GM18498 (cell line): ENCODE results near the gene OR2A14.
"Not testable (repeated sequence)": the region's sequence is repeated elsewhere in the genome, so short reads cannot be mapped to it uniquely, and the experiment has no call there.

Experiments used
- ATAC-seq: cut with Tn5 transposase; IDR thresholded peaks from one replicate; pipeline ENCODE4 v1.9.1; 2021; ENCODE audit warnings: mild to moderate bottlenecking, moderate library complexity; ENCODE audit not compliant: unreplicated experiment

Gene OR2A14

DNA sequence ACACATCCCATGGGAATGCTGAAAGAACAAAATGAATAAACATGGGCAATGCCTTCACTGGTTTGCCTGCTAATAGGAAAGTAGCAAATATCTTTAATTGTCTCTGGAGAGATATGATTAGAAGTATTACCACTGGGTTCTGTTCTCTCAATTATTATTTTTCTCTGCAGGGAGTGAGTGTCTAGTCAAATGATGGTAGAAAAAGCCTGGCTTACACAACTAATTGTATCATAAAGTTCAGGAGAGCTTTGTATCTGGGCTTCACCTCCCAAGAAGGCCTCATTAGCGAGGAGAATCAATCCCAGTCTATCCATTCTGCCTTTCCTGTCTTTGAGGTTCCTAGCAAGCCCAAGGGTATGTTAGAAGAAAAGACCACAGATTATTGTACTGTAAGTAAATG is at the start of gene OR2A14:
Gene OR2A14 (plus strand): TSS at position 301 of the 400 bp plus-strand sequence. CDS start 5,937 bp downstream, outside the sequence.
- no peak for ATAC-seq

DNA sequence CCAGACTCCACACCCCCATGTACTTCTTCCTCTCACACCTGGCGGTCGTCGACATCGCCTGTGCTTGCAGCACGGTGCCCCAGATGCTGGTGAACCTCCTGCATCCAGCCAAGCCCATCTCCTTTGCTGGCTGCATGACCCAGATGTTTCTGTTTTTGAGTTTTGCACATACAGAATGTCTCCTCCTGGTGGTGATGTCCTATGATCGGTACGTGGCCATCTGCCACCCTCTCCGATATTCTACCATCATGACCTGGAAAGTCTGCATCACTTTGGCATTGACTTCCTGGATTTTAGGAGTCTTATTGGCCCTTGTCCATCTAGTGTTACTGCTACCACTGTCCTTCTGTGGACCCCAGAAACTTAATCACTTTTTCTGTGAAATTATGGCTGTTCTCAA is 48.6 kb upstream of the OR2A14 start:
- ATAC-seq, result no peak

DNA sequence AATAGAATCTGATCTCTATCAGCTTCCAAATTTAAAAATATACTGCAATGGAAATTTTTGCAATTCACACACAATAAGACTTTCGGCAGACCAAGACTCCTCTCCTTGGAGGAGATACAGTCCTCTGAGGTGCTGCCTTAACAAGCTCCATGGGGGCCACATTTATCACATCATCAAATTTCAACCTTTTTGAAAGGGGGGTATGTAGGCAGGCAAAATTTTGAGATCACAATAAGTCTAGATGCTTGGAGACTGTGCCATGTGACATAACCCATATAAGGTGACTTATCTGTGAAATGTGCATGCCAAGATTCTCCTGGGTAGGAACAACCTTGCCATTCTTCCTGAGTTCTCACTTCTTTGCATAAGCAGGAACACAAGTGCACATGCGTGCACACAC is 37.0 kb upstream of the OR2A14 start, which contains the start of gene OR2A12:
Gene OR2A12 (plus strand): TSS at position 301 of the 400 bp plus-strand sequence. CDS start 8,830 bp downstream, outside the sequence.
- no peak for ATAC-seq

GRCh38 chr7:144086730-144087129 is 36.2 kb upstream of the OR2A14 start:
- ATAC-seq, result no peak

GRCh38 chr7:144087230-144087629 is 35.7 kb upstream of the OR2A14 start:
- no peak for ATAC-seq

DNA sequence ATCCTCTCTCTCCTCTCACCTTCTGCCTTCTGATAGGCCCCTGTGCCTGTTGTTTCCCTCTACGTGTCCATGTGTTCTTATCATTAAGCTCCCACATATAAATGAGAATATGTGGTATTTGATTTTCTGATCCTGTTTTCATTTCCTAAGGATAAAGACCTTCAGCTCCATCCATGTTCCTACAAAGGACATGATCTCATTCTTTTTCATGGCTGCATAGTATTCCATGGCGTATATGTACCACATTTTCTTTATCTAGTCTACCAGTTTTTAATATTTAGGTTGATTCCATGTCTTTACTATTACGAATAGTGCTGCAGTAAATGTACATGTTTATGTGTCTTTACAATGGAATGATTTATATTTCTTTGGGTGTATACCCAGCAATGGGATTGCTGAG is 32.3 kb upstream of the OR2A14 start:
- ATAC-seq, result no peak

- no peak for ATAC-seq
Measured at GRCh38 chr7:144098776-144099175, 24.2 kb upstream of the OR2A14 start.

- ATAC-seq, result no peak
Measured at GRCh38 chr7:144100607-144101006, 22.4 kb upstream of the OR2A14 start.

DNA sequence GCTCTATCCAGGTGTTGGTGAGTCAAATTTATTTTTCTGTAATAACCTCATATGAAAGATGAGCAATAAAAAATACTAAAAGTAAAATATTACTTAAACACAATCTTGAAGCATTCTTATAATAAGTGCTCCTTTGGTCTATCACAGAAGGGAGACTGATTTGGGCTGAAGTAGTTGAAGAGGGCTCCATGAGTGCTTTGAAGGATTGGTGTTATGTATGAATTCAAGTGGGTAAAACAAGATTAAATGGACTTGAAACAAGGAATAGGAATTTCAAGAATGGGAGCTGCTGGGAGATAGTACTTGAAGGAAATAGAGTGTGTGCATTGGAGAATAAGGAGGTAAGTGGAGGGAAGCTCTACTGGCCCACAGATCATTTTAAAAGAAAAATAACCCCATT is 20.9 kb upstream of the OR2A14 start:
- no peak for ATAC-seq

DNA sequence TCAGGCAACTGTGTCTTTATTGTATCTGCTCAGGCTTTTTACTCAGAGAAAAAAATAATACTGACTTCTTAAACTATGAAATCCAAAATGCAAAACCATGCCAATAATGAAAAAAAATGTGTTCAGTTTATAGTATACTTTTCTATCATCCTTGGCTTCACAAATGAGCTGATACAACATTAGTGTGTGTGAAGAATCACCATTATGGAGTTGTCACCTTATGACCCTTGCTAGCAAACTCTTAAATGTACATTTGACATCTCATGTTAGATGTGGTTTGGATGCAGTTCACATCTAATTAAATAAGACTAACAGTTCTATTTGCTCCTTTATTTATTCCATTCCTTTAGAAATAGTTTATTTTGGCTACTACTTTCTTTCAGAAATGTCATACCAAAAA is 17.8 kb upstream of the OR2A14 start:
- ATAC-seq, result no peak

DNA sequence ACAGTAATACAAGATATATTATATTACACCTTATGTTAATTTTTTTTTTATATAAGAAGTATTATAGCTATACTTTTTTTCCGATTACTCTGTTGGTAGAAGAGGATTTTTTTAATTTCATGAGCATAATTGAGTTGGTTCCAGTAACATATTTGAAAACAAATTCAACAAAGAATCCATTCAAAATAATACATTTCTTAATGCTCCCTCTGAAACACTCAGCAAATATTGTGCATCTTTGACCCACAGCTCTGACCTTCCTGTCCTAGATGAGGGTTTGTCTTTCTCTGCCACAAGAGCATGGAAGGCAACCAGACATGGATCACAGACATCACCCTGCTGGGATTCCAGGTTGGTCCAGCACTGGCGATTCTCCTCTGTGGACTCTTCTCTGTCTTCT is 13.7 kb upstream of the OR2A14 start, which contains the start of gene OR2A2:
Gene OR2A2 (plus strand): TSS at position 301 of the 400 bp plus-strand sequence. CDS start 0 bp downstream, at position 301.
- no peak for ATAC-seq

- no peak for ATAC-seq
Measured at GRCh38 chr7:144110272-144110671, 12.7 kb upstream of the OR2A14 start.

DNA sequence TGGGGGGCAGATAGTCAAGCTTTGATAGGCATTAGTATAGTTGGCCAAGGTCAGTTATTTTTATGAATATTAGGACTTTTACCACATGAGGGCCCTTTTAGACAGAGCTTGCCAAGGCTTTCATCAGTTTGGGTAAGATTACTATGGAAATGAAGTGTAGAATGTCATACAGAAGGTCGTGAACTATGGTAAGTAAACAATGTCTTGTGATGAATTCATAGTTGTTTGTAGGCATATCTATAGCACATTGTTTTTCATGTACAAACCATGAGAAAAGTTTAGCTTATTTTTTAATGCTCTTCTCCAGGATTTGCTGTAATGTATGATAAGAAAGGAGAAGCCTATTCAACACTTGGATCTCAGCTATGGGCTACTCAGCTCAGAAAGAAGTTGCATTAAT is 9.3 kb upstream of the OR2A14 start:
- no peak for ATAC-seq

DNA sequence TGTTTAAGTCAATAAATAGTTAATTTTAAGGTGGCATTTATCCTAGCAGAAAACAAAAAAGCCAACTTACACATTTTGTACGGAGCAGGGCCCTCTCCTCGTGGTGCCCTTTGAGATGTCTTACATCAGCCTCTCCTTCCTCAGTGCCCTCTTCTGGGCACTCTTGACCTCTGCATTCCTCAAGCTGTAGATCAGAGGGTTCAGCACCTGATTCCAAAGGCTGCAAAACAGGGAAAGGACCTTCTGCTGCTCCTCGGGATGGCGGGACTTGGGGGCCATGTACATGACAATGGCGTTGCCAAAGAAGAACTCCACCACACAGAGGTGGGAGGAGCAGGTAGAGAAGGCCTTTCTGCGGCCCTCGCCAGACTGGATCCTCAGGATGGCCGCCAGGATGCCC is 4.6 kb upstream of the OR2A14 start:
- no peak for ATAC-seq

DNA sequence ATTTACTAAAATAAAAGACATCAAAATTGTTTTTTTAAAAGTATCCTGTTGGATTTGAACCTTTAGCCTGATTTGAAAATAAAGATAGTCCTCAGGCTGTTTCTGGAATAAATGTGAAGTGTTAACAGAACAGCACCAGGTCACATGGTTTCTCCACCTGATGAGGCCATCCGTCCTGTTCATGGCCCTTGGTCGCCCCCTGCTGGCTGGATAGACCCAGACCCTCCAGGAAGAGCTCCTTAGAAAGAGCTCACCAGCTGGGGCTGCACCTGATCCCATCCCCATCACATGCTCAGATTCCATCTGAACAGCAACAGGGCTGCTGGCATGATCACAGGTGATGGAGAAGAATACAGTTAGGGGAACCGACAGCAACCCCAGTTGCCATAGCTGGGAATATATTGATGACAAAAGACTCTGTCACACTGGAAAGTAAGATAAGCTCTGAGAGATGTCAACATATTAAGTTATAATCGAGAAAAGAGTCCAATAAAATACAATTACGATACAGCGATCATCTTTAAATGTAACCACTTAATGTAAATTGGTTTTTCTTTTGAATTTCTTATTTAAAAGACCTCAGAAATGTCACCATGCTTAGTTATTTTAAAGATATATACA is 4.8 kb downstream of the OR2A14 start:
- peak; percentile 100 for ATAC-seq

DNA sequence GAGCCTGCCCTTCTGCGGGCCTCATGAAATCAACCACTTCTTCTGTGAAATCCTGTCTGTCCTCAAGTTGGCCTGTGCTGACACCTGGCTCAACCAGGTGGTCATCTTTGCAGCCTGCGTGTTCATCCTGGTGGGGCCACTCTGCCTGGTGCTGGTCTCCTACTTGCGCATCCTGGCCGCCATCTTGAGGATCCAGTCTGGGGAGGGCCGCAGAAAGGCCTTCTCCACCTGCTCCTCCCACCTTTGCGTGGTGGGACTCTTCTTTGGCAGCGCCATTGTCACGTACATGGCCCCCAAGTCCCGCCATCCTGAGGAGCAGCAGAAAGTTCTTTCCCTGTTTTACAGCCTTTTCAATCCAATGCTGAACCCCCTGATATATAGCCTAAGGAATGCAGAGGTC is 6.6 kb downstream of the OR2A14 start:
- not testable (repeated sequence) for ATAC-seq

- ATAC-seq, result no peak
Measured at GRCh38 chr7:144130730-144131129, 7.8 kb downstream of the OR2A14 start.

- ATAC-seq, result no peak
Measured at GRCh38 chr7:144132262-144132661, 9.3 kb downstream of the OR2A14 start.

GRCh38 chr7:144133307-144133706 is 10.3 kb downstream of the OR2A14 start:
- ATAC-seq, result no peak

GRCh38 chr7:144134116-144134515 is 11.1 kb downstream of the OR2A14 start:
- no peak for ATAC-seq

DNA sequence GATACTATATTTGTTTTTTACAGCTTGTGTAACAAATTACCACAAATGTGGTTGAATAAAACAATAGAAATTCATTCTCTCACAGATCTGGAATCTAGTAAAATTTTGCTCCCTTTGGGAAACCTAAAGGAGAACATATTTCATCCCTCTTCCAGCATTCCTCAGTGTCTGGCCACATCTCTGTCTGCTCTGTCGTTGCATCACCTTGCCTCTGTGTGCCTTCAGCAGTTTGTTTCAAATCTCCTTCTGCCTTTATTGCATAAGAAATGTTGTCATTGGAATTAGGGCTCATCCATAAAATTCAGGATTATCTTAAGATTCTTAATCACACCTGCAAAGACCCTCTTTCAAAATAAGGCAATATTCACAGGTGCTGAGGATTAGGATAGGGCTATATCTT is 14.5 kb downstream of the OR2A14 start:
- no peak for ATAC-seq

- no peak for ATAC-seq
Measured at GRCh38 chr7:144142187-144142586, 19.2 kb downstream of the OR2A14 start.

DNA sequence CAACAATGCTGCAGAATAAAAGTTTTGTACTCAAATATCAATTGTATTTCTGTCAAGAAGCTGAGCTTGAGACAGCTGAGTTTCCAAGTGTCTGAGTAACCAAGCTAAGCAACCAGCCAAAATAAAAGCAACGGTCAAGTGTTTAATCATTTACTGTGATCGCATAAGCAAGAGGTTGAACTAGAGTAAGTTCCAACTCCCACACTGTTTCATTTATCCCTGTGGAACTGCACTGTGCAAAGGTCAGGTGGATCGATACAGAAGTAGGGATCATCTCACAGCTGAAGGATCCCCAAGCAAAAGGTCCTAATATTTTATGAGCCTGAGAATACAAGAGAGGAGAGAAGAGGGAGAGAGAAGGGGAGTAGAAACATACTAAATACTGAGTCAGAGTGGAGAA is 21.4 kb downstream of the OR2A14 start:
- ATAC-seq, result no peak
